ENCODE measurements around the gene EXOC3L1. TPM values are rescaled to one million over a fixed set of nuclear protein-coding genes. Genes with fewer than 3 reads are reported as not detected.
A peak's percentile ranks its signal among the peaks of the same experiment; 100 is the strongest.

Gene EXOC3L1
- total and polyA plus RNA-seq, 2 of the 13 experiments (the other 11 are each of a cell fraction or from before 2014, with no cell fraction given), result 0.12 TPM; not detected in 1

GRCh38 chr16:67191995-67192681, 2.2 kb upstream of the EXOC3L1 start, which contains the start of gene E2F4 (continued):
- TF ChIP-seq HNRNPUL1 (IDR thresholded peaks at IDR 0.05; ENCODE audit: low read depth, low read length), result no peak
- TF ChIP-seq EEA1 (CRISPR knock-in tag; IDR thresholded peaks at IDR 0.05; ENCODE audit: borderline replicate concordance), result peak; percentile 99
- TF ChIP-seq, protein P1, sequence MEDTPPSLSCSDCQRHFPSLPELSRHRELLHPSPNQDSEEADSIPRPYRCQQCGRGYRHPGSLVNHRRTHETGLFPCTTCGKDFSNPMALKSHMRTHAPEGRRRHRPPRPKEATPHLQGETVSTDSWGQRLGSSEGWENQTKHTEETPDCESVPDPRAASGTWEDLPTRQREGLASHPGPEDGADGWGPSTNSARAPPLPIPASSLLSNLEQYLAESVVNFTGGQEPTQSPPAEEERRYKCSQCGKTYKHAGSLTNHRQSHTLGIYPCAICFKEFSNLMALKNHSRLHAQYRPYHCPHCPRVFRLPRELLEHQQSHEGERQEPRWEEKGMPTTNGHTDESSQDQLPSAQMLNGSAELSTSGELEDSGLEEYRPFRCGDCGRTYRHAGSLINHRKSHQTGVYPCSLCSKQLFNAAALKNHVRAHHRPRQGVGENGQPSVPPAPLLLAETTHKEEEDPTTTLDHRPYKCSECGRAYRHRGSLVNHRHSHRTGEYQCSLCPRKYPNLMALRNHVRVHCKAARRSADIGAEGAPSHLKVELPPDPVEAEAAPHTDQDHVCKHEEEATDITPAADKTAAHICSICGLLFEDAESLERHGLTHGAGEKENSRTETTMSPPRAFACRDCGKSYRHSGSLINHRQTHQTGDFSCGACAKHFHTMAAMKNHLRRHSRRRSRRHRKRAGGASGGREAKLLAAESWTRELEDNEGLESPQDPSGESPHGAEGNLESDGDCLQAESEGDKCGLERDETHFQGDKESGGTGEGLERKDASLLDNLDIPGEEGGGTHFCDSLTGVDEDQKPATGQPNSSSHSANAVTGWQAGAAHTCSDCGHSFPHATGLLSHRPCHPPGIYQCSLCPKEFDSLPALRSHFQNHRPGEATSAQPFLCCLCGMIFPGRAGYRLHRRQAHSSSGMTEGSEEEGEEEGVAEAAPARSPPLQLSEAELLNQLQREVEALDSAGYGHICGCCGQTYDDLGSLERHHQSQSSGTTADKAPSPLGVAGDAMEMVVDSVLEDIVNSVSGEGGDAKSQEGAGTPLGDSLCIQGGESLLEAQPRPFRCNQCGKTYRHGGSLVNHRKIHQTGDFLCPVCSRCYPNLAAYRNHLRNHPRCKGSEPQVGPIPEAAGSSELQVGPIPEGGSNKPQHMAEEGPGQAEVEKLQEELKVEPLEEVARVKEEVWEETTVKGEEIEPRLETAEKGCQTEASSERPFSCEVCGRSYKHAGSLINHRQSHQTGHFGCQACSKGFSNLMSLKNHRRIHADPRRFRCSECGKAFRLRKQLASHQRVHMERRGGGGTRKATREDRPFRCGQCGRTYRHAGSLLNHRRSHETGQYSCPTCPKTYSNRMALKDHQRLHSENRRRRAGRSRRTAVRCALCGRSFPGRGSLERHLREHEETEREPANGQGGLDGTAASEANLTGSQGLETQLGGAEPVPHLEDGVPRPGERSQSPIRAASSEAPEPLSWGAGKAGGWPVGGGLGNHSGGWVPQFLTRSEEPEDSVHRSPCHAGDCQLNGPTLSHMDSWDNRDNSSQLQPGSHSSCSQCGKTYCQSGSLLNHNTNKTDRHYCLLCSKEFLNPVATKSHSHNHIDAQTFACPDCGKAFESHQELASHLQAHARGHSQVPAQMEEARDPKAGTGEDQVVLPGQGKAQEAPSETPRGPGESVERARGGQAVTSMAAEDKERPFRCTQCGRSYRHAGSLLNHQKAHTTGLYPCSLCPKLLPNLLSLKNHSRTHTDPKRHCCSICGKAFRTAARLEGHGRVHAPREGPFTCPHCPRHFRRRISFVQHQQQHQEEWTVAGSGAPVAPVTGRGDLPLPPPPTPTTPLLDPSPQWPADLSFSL (CRISPR knock-in tag; IDR thresholded peaks at IDR 0.05), result no peak
- TF ChIP-seq U2AF1 (optimal IDR thresholded peaks at IDR 0.05; ENCODE audit: low read depth, low read length), result no peak
- TF ChIP-seq CCDC6 (CRISPR knock-in tag; IDR thresholded peaks at IDR 0.05), result peak; percentile 89
- no peak for TF ChIP-seq SP140L (CRISPR knock-in tag; IDR thresholded peaks at IDR 0.05; ENCODE audit: borderline replicate concordance)
- TF ChIP-seq ZNF597 (CRISPR knock-in tag; IDR thresholded peaks at IDR 0.05), result no peak
- no peak for TF ChIP-seq AHDC1 (CRISPR knock-in tag; IDR thresholded peaks at IDR 0.05; ENCODE audit: borderline replicate concordance)
- TF ChIP-seq ZFP37 (CRISPR knock-in tag; IDR thresholded peaks at IDR 0.05; ENCODE audit: borderline replicate concordance), result 0 out of 2 replicates have a peak, but pooled peaks have one; percentile 6
- no peak for TF ChIP-seq THYN1 (CRISPR knock-in tag; IDR thresholded peaks at IDR 0.05; ENCODE audit: borderline replicate concordance, low read depth)
- TF ChIP-seq SIN3A (IDR thresholded peaks at IDR 0.05; ENCODE audit: borderline replicate concordance, low read depth, low read length), result 0 out of 2 replicates have a peak, but pooled peaks have one; percentile 87
- 0 out of 2 replicates have a peak, but pooled peaks have one; percentile 64 for TF ChIP-seq ZNF431 (CRISPR knock-in tag; IDR thresholded peaks at IDR 0.05; ENCODE audit: borderline replicate concordance, low read depth)
- TF ChIP-seq KDM3A (CRISPR knock-in tag; IDR thresholded peaks at IDR 0.05; ENCODE audit: low read depth), result 0 out of 2 replicates have a peak, but pooled peaks have one; percentile 45
- no peak for TF ChIP-seq ZNF30 (CRISPR knock-in tag; IDR thresholded peaks at IDR 0.05)
- TF ChIP-seq NFIB (CRISPR knock-in tag; IDR thresholded peaks at IDR 0.05; ENCODE audit: borderline replicate concordance), result no peak

Data from HepG2 (cell line).